HG03097 (cell line): ENCODE data around the gene TCF12.

Experiments used
- ATAC-seq: cut with Tn5 transposase; IDR thresholded peaks from one replicate; pipeline ENCODE4 v1.9.1; 2021; ENCODE audit not compliant: unreplicated experiment, low FRiP score

Gene TCF12

DNA sequence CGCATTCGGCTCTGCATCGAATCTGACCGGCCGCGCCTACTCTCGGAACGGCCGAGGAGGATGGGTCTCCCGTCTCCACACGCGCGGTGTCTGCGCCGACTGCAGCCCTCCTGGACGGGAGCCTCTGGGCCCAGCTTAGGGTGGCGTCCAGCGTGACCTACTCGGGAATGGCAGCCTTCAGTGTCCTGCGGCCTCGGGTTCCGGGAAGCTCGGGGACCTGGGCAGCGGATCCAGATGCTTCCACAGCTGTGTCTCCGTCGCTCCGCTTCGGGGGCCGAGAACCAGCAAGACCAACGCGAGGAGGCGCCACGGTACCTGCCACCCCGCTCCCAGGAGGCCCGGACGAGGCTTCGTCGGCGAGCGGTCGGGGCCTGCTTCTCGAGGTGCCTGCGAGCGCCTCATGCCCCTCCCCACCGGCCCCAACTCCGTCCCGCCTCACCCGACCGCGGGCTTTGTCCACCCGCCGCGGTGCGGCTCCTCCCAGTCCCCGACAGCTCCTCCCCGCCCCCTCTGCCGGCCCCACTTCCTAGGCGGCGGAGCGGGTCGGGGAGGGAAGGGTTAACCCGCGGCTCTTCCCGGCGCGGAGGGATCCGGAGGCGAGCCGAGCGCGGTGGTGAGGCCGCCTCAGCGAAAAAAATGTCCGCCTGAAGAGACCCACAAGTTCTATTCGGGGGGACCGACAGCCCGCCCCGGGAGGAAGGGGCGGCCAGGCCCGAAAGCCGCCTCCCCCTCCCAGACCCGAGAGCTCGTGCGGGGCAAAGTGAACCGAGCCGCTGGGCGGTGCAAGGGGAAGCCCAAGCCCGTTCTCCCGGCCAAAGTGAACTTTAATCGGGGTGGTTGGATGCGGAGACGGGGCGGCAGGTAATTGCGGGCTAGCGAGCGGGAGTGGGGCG lies at the start of gene TCF12:
TCF12 (plus strand) TSS at position 599 of the 893 bp plus-strand sequence. CDS start 1,270 bp downstream, outside the sequence.
- peak; percentile 64 for ATAC-seq

DNA sequence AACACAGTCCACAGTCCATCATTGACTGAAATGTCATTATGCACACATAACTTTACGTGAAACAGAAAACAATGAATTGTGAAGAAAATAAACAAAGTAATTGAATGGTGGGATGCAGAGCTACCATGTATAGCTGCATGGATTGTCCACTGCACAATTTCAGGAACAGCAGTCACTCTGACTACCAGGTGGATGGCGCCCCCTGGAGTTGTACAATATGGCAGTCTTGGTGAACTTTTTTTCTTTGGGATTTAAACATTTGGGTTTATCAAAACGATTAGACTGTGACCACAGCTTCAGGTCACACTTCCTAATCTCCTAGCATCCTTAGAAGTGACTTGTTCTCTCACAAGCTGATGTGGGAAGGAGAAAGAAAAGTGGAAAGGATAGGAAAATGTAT lies 48.9 kb upstream of the TCF12 start:
- ATAC-seq, result no peak

DNA sequence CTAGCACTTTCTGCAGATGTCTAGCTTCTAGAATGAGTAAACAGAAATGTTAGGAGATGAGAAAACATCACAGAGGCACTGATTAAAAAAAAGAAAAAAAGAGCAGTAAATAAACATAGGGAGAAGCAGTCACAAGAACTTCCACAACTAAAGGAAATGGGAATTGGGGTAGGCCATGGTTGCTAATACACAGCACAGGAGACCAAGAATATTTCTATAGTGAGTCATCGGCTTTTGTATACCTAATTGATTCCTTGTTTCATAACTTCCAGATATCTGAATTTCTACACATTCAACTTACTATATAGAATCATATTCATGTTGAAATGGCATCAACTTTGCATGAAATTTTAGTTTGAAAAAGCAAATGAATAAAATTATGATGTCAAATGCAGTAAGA lies 47.3 kb upstream of the TCF12 start:
- no peak for ATAC-seq

DNA sequence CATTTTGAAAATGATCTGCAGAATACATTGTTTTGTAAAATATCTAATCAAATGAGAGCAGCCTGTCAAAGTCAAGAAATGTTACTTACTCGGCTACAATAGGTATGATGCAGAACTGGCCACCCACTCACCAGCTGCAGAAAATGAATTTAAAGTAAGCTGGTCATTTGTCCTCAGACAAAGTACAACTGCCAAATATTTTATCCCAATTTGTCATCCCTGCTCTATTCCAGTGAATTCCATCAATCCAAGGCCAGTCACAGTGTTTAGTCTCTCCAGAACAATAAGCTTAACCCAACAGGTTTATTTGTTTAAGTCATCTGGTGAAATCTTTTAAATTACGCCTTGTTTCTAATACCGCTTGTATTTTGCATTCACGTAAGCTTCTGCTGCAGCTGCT lies 46.6 kb upstream of the TCF12 start:
- no peak for ATAC-seq

DNA sequence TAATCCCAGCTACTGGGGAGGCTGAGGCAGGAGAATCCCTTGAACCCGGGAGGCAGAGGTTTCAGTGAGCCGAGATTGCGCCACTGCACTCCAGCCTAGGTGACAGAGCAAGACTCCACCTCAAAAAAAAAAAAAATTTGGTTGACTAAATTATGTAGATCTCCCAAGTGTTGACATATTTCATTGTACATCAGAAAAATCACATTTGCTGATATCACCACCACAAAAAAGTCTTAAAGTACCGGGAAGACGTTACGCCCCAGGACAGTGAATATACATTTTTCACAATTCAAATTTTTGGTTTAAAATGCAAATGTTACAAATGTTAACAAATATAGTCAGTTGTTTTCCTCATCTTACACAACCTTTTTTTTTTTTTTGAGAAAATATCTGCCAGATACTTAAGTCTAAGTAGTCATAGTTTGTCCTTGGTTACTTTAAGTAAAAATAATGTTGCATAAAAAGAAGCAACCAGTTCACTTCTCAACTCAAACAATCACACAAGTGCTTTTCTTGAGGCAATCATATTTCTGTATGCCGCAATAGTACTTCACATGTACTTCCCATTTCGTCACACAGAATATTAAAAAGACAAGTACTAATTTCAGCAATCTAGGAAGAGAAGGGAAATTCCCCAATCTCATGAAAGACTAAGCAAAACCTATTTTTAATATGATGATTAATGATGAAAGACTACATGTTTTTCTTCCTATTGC lies 41.0 kb upstream of the TCF12 start:
- no peak for ATAC-seq

DNA sequence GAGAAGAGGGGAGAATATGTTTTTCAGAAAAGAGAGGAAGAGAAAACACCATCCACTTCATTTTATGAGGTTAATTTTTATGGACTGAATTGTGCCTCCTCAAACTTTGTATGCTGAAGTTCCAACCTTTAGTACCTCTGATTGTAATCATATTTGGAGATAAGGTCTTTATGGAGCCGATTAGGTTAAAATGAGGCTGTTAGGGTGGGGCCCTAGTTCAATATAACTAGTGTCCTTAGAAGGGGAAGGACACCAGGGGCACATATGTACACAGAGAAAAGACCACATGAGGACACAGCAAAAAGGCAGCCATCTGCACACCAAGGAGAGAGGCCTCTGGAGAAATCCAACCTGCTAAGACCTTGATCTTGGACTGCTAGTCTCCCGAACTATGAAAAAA lies 38.9 kb upstream of the TCF12 start:
- no peak for ATAC-seq

DNA sequence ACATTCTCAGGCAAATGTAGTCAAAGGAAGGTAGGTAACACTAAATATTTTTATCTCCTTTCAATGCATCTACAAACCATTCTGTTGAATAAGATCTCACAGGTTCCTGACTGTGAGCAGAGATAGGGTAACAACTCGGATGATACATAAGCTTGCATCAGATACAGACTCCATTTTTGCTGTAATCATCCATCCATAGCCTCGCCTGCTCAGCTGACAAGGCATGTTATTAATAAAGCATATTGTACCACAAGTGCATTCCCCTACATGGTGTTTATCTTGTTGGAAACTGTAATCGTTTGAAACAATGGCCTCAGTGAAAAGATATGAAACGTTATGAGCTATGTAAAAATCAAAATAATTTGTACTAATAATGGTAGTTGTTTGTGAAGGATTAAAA lies 35.4 kb upstream of the TCF12 start:
- ATAC-seq, result no peak

DNA sequence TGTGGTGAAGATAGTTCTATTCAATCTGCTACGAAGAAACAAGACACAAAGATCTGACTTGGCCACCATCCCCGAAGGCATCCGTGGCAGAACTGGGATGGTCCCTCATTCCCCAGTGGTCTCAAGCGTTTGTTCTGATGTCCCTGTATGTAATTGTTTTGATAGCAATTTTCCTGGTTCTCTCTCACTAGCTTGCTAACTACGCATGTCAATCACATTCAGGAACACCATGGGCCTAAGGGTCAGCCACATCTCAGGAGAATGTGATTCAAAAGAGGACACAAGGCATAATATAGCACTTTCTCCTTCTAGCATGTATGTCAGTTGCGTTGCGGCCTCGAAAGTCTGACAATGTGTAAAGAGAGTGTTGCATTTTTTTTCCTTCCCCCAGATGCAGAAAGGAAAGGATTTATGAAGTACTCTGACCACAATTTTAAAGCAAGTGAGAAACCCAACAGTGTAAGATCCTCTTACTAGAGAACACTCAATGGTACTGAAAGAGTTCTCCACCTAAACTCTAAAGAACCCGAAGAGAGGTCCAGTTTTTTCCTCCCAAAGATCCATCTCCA lies 32.0 kb upstream of the TCF12 start:
- ATAC-seq, result no peak

DNA sequence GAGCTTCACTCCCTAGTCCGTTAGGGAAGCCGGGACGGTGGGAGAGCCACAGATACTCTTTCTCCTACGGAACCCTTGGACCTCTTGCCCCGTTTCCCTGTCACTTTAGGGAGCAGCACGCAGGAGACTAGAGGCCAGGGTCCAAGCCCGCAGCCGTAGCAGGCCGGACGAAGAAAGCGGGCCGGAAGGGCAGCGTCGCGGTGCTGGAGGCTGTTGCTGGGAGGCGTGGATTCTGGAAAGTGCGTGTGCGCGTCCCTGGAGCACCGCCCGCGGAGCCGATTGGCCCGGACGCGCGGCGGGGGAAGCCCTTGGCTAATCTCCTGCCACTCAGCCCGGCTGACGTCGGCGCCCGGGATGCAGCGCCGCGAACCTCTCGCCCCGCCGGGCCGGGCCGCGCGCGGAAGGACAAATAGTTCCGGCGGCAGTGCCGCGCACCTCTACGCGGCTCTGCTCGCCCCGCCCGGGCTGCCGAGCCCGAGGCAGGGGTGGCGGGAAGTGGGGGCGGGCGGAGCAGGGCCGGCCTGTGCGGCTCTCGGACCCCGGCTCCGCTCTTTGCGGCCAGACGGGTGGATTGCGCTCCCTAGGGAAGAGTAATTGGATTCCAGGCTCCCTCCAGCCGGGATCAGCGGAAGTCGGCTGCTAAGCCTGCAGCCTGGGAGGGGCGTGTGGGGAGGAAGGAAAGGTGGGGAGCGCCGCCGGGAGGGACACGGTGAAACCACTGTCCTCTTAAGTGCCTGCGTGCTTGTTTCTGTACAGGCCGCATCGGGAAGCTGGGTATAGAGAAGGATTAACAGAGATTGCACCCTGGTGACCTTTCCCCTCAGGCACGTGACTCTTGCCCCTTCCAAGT lies 31.3 kb upstream of the TCF12 start:
- ATAC-seq, result peak; percentile 84

DNA sequence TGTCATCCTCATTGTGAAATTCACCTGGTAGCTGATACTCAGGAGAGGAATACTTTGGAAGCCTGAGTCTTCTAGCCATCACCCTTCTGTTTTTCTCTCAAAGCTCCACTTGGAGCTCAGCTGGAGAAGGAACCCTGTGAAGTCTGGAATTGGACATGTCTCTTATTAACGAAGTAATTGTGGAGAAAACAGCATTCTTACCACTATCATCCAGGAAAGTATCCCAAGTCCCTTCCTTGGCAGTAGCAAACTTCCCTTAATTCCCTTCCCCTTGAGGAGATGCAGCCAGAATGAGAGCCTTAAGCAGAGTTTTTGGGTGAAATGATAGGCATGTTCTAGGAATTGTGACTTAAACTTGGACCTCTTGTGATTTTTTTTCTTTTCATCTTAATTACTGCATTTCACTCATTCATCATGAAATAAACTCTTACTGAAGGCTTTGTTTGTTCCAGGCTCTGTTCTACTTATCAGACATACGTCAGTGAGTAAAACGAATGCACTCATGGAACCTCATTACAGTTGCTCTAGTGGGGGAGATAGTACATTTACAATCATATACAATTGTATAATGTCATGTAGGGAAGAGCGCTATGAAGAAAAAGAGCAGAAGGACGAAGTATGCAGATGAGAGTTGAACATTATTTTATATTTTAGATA lies 30.5 kb upstream of the TCF12 start:
- ATAC-seq, result no peak

DNA sequence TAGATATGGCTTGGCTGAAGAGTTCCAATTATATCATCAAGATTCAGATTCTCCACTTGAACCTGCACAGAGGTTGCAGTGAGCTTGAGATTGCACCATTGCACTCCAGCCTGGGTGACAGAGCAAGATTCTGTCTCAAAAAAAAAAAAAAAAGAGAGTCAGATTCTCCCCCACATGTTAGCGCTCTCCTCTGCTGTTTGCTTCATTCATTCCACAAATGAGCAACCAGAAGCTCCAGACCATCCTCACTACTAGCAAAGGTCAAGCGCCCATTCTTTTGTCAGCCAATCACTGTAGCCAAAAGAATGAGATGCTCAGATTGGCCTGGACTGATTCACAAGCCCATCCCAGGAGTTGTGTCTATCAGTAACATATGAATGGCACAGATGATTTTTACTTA lies 28.4 kb upstream of the TCF12 start:
- no peak for ATAC-seq

DNA sequence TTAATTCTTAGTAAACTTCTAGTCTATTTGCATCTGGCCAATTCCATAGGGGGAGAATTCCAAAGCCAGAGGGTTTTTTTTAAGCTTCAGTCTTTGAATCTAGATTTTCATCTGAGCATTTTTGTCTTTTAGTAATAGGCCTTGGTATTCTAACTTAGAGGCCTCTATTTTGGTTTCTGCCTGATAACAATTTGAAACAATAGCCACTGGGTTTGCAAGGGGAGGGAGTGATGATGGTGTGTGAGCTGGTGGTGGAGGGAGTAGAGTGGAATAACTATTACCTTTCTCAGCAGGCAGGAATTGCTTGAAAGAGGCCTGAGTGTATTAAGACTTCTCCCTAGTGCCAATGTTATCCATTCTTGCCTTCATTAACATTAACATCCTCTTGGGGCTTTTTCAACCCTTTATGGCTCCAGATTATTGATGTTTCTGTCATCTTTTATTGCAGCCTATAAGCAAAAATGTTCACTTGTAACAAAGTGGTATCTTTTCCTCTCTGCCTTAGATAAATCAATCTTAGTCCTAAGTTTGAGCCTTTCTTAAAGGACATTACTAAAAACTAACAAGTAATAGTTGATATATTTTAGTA lies 26.5 kb upstream of the TCF12 start:
- no peak for ATAC-seq

DNA sequence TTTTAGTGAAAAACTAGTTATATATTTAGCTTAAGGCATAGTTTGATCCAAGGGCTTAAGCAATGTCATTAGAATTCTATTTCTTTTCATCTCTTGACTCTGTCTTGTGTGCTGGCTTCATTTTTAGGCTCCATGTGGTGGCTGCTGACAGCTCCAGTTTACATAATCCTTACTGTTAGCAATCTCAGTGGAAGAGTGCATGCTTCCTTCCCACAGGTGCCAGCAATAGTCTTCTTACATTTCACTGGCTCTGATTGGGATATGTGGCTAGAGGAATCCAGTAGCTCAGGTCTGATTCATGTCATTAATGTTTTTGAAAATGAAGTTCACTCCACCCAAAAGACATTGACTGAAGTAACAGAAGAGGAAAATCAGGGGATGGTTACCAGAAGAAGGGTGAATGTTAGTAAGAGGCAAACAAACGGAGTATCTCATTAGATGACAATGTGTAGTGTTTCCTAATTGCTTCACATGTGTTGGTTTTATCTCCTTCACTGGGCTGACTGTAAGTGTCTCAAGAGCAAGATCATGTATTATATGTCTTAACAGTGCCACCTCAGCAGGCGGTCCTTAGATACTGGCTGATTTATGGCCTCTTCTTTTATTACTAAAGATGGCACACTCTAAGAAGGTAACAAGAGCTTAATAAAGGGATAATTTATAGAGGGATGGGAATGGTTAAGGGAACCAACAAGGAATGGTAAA lies 25.6 kb upstream of the TCF12 start:
- ATAC-seq, result no peak

DNA sequence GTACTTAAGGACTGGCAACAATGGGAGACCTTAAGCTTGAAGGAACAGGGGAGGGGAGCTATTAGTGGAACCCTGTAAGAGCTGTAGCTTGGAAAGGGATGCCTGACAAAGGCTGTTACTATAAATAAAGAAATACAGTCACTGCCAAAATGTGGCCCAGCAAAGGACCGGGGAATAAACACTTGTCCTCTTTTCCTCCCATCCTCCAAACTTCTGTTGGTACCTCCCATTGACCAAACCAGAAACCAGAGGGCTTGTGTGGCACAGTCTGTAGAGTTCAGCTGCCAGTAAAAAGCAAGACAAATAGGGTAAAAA lies 25.1 kb upstream of the TCF12 start:
- ATAC-seq, result no peak

DNA sequence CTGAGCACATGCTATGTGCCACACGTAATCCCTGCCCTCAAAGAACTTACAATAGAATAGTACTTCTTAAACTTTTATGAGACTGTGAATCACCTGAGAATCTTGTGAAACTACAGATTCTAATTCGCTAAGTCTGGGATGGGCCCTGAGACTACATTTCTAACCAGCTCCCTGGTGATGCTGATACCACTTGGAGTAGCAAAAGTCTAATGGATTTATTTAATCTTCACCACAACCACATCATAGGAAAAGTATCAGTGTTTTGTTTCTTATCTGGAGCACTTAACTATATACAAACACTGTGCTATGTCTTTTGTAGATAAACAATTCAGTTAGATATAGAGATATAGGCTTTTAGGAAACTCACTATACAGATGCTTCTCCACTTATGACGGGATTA lies 23.8 kb upstream of the TCF12 start:
- no peak for ATAC-seq

DNA sequence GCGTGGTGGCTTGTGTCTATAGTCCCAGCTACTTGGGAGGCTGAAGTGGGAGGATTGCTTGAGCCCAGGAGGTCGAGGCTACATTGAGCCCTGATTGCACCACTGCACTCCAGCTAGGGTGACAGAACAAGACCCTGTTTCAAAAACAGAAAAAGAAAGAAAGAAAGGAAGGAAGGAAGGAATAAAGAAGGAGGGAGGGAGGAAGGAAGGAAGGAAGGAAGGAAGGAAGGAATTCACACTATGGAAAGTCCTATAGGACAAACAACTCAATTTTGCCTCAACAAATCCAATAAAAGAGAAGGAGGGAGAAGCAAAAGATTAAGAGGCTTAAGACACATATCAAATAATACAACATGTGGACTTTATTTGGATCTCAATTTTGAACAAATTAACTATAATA lies 16.5 kb upstream of the TCF12 start:
- no peak for ATAC-seq

DNA sequence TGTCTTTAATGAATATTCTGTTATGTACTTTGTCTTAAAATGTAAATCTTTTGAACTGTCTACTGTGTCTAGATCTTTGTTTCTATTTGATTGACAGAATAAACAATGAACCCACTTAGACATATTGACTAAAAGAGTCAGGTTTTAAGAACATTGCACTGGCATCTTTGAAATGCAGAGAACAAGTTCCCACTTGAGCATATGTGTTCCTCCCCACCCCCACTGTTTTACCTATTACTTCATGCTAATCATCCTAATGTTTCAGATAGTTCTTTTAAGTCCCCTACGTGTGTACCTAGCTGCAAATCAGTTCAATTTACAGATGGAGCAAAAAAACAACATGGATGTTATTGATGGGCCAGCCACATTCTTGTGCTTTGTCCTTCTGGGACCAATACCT lies 11.7 kb upstream of the TCF12 start:
- no peak for ATAC-seq

DNA sequence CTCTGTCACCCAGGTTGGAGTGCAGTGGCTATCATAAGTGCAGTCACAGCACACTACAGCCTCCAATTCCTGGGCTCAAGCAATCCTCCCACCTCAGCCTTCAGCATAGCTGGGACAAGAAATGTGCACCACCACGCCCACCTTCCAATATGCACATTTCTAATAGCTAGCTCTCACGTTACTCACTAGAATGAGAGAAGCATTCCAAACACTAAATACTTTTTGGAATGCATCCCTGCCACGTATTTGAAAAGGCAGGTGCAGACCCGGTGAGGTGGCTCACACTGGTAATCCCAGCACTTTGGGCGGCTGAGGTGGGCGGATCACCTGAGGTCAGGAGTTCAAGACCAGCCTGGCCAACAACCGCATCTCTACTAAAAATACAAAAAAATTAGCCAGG lies 7.6 kb upstream of the TCF12 start:
- ATAC-seq, result no peak

DNA sequence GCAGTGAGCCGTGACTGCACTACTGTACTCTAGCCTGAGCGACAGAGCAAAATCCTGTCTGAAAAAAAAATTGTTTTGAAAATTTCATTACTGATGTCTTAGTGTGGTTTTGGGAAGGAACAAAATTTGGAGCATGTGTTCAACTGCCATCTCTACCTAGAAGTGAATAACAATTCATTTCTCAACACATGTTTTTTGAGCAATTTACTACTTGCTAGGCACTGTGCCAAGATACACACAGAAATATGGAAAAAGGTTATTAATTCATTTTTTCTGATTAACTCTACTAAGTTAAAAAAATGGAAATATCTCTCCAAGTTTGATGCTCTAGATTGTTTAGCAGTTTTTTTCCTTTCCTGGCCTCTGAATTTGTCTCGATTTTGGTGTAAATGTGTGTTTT lies 5.2 kb upstream of the TCF12 start:
- no peak for ATAC-seq
